Epithelial cell of umbilical artery (primary cell): ENCODE measurements around the gene TET3. TPM values are rescaled to one million over a fixed set of nuclear protein-coding genes. Genes with fewer than 3 reads are reported as not detected.

Experiments
- total RNA-seq: library from RNA; depleted of rRNA; stranded (reverse); fragments of >200 nt; gene quantifications from 2 replicates; pipeline ENCODE4 v1.2.3, GENCODE V29; 2014

The TET3 gene
- total RNA-seq: 3.2 and 3.5 TPM in 2 replicates

DNA sequence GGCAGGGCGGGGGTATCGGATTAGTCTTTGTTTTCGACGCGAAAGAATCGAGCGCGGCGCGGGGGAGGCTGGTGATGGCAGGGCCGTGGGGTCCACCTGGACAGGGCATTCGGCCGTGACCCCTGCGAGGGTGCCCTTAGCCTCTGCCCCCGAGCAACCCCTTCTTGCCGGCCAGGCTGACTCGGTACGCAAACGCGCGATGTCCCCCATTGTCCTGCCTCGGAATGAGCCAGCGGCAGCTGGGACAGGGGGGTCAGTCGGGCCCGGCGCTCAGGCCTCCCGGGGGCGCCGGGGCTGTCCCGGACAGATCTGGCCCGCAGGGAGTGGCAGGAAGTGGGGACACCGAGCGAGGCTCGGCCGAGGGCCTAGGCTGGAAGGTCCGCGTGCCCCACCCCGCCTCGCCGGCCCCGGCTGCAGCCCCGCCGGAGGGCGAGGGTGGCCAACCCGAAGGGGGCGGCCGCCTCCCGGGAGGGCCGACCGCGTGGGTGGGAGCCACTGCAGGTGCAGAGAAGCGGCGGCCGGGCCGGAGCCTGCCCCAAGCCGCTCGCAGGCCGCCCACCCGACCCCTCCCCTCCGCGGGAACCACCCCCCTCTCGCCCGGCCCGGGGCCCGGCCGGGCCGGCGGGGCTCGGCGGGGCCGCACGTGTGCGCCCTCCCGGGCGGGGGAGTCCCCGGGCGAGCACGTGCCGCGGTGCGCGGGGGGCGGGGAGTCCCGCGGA lies at the start of gene TET3:
Gene TET3 (plus strand): TSS at position 708 of the 719 bp plus-strand sequence. CDS start 1,494 bp downstream, outside the sequence.

Other genes with a start within 250 kb of the TET3 start
- gene TPRKB, start 247.6 kb upstream of the TET3 start, total RNA-seq: 50.3 and 56.2 TPM in 2 replicates
- gene DUSP11, start 204.8 kb upstream of the TET3 start, total RNA-seq: 28.1 and 28.3 TPM in 2 replicates
- gene C2orf78, start 200.7 kb upstream of the TET3 start, total RNA-seq: not detected in 2 replicates
- 14.0 and 17.6 TPM in 2 replicates for gene STAMBP, start 155.9 kb upstream of the TET3 start, total RNA-seq
- 0.32 and 0.91 TPM in 2 replicates for gene ACTG2, start 91.9 kb upstream of the TET3 start, total RNA-seq
- gene DGUOK, start 58.0 kb upstream of the TET3 start, total RNA-seq: 48.2 and 62.7 TPM in 2 replicates
- 43.2 and 55.9 TPM in 2 replicates for gene BOLA3, start 163.0 kb downstream of the TET3 start, total RNA-seq
- gene MOB1A, start 194.0 kb downstream of the TET3 start, total RNA-seq: 99.7 and 136 TPM in 2 replicates
- gene MTHFD2, start 213.7 kb downstream of the TET3 start, total RNA-seq: 111 and 194 TPM in 2 replicates